GM12878 (cell line): ENCODE data around the gene C17orf113. TPM values are rescaled to one million over a fixed set of nuclear protein-coding genes. Genes with fewer than 3 reads are reported as not detected.

Experiments
- ATAC-seq: fragments of 200-7000 bp; cut with Tn5 transposase; 3 replicates; pipeline ENCODE4 v1.9.1; 2020; ENCODE audit warnings: mild to moderate bottlenecking, moderate library complexity
- BruUV-seq: library from RNA; stranded (reverse); fragments of 400-500 nt; replicated peaks from 2 replicates; lab custom pipeline; 2021; lab: Mats Ljungman, UMichigan
- CTCF ChIA-PET: fragments of 300-600 bp; sonication (Branson Sonifier 250); formaldehyde crosslinking; extraction: SDS; loops from one replicate; lab custom pipeline; 2021; ENCODE audit warnings: inconsistent platforms; lab: Yijun Ruan, JAX
- POLR2A ChIA-PET: fragments of 350-600 bp; formaldehyde crosslinking; extraction: SDS; loops from one replicate; lab custom pipeline; 2021; ENCODE audit warnings: inconsistent platforms; lab: Charles Lee
- RAD21 ChIA-PET: fragments of 300-600 bp; sonication (Branson Sonifier 250); formaldehyde crosslinking; loops from one replicate; lab custom pipeline; 2023; ENCODE audit warnings: antibody characterized with exemption; ENCODE audit not compliant: unreplicated experiment; lab: Charles Lee
- SMC1A ChIA-PET: fragments of 300-600 bp; sonication (Branson Sonifier 250); formaldehyde crosslinking; loops from one replicate; lab custom pipeline; 2023; ENCODE audit not compliant: unreplicated experiment, uncharacterized antibody; lab: Charles Lee
- DNase-seq: peaks from one replicate; pipeline ENCODE4 v3.0.0-alpha.2; 2011; ENCODE audit warnings: low read depth, low spot score
- FAIRE-seq: peaks from 3 replicates; lab custom pipeline; 2011; peaks lifted over from hg19 to GRCh38; lab: Jason Lieb, UNC
- H2AFZ ChIP-seq: 2 replicates; pipeline ENCODE4 v1.6.0; 2011; ENCODE audit warnings: low read depth, low read length, control low read depth; ENCODE audit not compliant: control insufficient read depth
- H3K27ac ChIP-seq: 2 replicates; pipeline ENCODE4 v1.5.1; 2011; ENCODE audit warnings: control low read depth; ENCODE audit not compliant: control insufficient read depth, insufficient read depth
- H3K27me3 ChIP-seq, 2 experiments: replicated peaks in 1 of 2; 2 replicates each; pipeline versions ENCODE4 v1.6.0 to v1.6.1; 2011; ENCODE audit warnings: low read length in 1 of 2; ENCODE audit not compliant: control insufficient read depth in 2 of 2, insufficient read depth in 2 of 2
- H3K36me3 ChIP-seq, 2 experiments: 2 replicates each; pipeline ENCODE4 v1.5.1; 2011; ENCODE audit warnings: low read length in 1 of 2; ENCODE audit not compliant: control insufficient read depth in 2 of 2, insufficient read depth in 2 of 2
- H3K4me1 ChIP-seq: 2 replicates; pipeline ENCODE4 v1.6.1; 2011; ENCODE audit warnings: mild to moderate bottlenecking, low read length, moderate library complexity, mixed read lengths; ENCODE audit not compliant: control insufficient read depth, insufficient read depth
- H3K4me2 ChIP-seq: 2 replicates; pipeline ENCODE4 v1.6.0; 2011; ENCODE audit warnings: control low read depth; ENCODE audit not compliant: control insufficient read depth, insufficient read depth
- H3K4me3 ChIP-seq: fragments of 200-600 bp; sonication (generic); 2 replicates; pipeline ENCODE4 v1.5.1; 2016
- H3K79me2 ChIP-seq: 2 replicates; pipeline ENCODE4 v1.6.0; 2011; ENCODE audit warnings: low read length; ENCODE audit not compliant: control insufficient read depth, insufficient read depth
- H3K9ac ChIP-seq: 2 replicates; pipeline ENCODE4 v1.8.0; 2011; ENCODE audit warnings: low read length, control low read depth, mixed read lengths; ENCODE audit not compliant: control insufficient read depth, insufficient read depth
- H3K9me3 ChIP-seq: replicated peaks from 3 replicates; pipeline ENCODE4 v1.5.1; 2011; ENCODE audit warnings: mild to moderate bottlenecking, low read length; ENCODE audit not compliant: control insufficient read depth, insufficient read depth
- H4K20me1 ChIP-seq: 2 replicates; pipeline ENCODE4 v1.6.0; 2011; ENCODE audit not compliant: control insufficient read depth, insufficient read depth
- CTCF ChIP-seq, 3 experiments: IDR thresholded peaks in 2 of 3; conservative IDR thresholded peaks in 1 of 3; 2 replicates each; pipeline ENCODE4 v1.5.1; 2011; ENCODE audit warnings: low read depth in 3 of 3, low read length in 3 of 3, mild to moderate bottlenecking in 3 of 3, control low read depth in 2 of 3, moderate library complexity in 2 of 3, inconsistent platforms in 1 of 3, mixed read lengths in 1 of 3; ENCODE audit not compliant: control insufficient read depth in 2 of 3, insufficient read depth in 1 of 3; ENCODE audit errors: extremely low read depth in 1 of 3
- RAD21 ChIP-seq: IDR thresholded peaks from 2 replicates; pipeline ENCODE4 v1.6.1; 2011; ENCODE audit warnings: mild to moderate bottlenecking, low read depth, low read length, moderate library complexity; ENCODE audit not compliant: insufficient read depth
- SIX5 ChIP-seq: IDR thresholded peaks from 2 replicates; pipeline ENCODE4 v1.6.1; 2011; ENCODE audit warnings: mild to moderate bottlenecking, low read depth, low read length, moderate library complexity; ENCODE audit not compliant: severe bottlenecking
- WGBS: methylation state at CpG from one replicate; pipeline ENCODE4 v1.1.6; 2016; ENCODE audit warnings: low lambda C conversion rate; ENCODE audit not compliant: insufficient replicate concordance, insufficient coverage; ENCODE audit errors: missing lambda C conversion rate; 5-methylcytosine and 5-hydroxymethylcytosine counted together
- in situ Hi-C: fragments of 300-500 bp; cut with MboI; formaldehyde crosslinking; loops from 9 replicates; pipeline ENCODE4 v1.14.3; 2018; ENCODE audit warnings: mixed read lengths
- intact Hi-C: fragments of 100-400 bp; cut with micrococcal nuclease; formaldehyde crosslinking; loops from one replicate; pipeline ENCODE4 v1.14.2; 2022; ENCODE audit not compliant: unreplicated experiment
- polyA plus RNA-seq, 11 experiments: library from polyadenylated mRNA; depleted of rRNA in 4 of 11; unstranded in 6 of 11; stranded (reverse) in 5 of 11; fragments of >200 nt; fragmentation: Nextera tagmentation in 4 of 11; fragmentation: Illumina TruSeq in 1 of 11; extraction: Ambion mirVana in 4 of 11; extraction: Trizol in 1 of 11; gene quantifications; 1 replicate in 1 of 11; 2 replicates in 10 of 11; pipeline versions ENCODE4 v1.2.1 to v1.2.3, GENCODE V29; 2011 to 2016; ENCODE audit warnings: inconsistent platforms in 2 of 11, missing spikeins in 2 of 11, low read depth in 1 of 11
- total RNA-seq, 4 experiments: library from RNA; depleted of rRNA in 3 of 4; stranded (reverse); fragments of >200 nt in 3 of 4; fragmentation: Illumina TruSeq in 1 of 4; extraction: Trizol in 1 of 4; gene quantifications; 2 replicates each; pipeline versions ENCODE4 v1.2.1 to v1.2.3, GENCODE V29; 2013 to 2021

The C17orf113 gene
- total and polyA plus RNA-seq, 10 of the 15 experiments (the other 5 are each of a cell fraction or from before 2014, with no cell fraction given): 0.03 to 0.17 (median 0.08) TPM; not detected in 3

- in situ Hi-C loops: loop anchor here (25.0 kb wide), 1 partner anchor 1203 kb away; the partner anchor contains the start of gene TMEM106A
- Histone ChIP-seq H3K9me3 (no peaks in the 10 kb centered on the region), H3K4me2 (no peak overlapping the region; the same call in 1 of the 2 replicates), H3K36me3 (peaks cover 0 to 12% of the 10 kb centered on the region in 2 experiments; a peak in 2 of 4 replicates), H4K20me1 (peaks cover 4% of the 10 kb centered on the region; the same call in 1 of the 2 replicates), H3K27me3 (no peaks in the 10 kb centered on the region)
- no TSS peak for BruUV-seq
- intact Hi-C loops: no loop called here
- no peak for FAIRE-seq
- TF ChIP-seq RAD21 (0 out of 2 replicates have a peak, but pooled peaks have one; percentile 5), SIX5 (no peak), CTCF (IDR thresholded peaks at IDR 0.05 in 2 of 3, conservative IDR thresholded peaks at IDR 0.05 in 1 of 3; ENCODE audit: control insufficient read depth in 2 of 3, extremely low read depth in 1 of 3, insufficient read depth in 1 of 3, low read depth in 3 of 3, low read length in 3 of 3) (peak; percentile 19 to 29 (median 20); a peak in 4 of 6 replicates)
- TF ChIP-seq, all 136 proteins: peak for 2
- H3K79me2 ChIP-seq: peaks cover 78% of the 10 kb centered on the region
- no peak overlapping the region for H3K9ac ChIP-seq
- H3K27ac ChIP-seq: no peak overlapping the region
- H3K4me1 ChIP-seq: no peaks in the 10 kb centered on the region
- no peak for DNase-seq
- no peak overlapping the region for H3K4me3 ChIP-seq
- peak; percentile 68 for ATAC-seq
- CTCF ChIA-PET: interaction anchor here (1.1 to 1.5 kb wide), 3 partner anchors 8 to 104 kb away, joined by 3 to 4 read pairs (median 3); partner anchors contain the start of gene DNAJC7
- no peak overlapping the region for H2AFZ ChIP-seq
- SMC1A ChIA-PET: interaction anchor here (1.1 to 1.2 kb wide), 2 partner anchors 9 to 32 kb away, joined by 3 read pairs; no protein-coding TSS in a partner anchor
- RAD21 ChIA-PET: interaction anchor here (0.9 to 1.9 kb wide), 2 partner anchors 9 to 45 kb away, joined by 3 to 9 read pairs; partner anchors contain the start of gene DNAJC7
- POLR2A ChIA-PET: no interaction called here
- 84% methylated on average over 4 of the region's 4 CpGs for WGBS
Measured at GRCh38 chr17:42009170-42009569, 41.2 kb downstream of the C17orf113 start.
